HepG2 (cell line): Measurements from ENCODE around the gene RBM15B. TPM values are rescaled to one million over a fixed set of nuclear protein-coding genes. Genes with fewer than 3 reads are reported as not detected.
A peak's percentile ranks its signal among the peaks of the same experiment; 100 is the strongest.

ENCODE experiments used
- DR1 ChIP-seq: sonication (generic); formaldehyde crosslinking; IDR thresholded peaks from 2 replicates; pipeline ENCODE4 v1.8.0; 2021; ENCODE audit warnings: mild to moderate bottlenecking, missing genetic modification reagents, inconsistent platforms
- HOXA3 ChIP-seq: sonication (generic); formaldehyde crosslinking; IDR thresholded peaks from 2 replicates; pipeline ENCODE4 v1.5.0; 2020; ENCODE audit warnings: missing genetic modification reagents
- NR0B2 ChIP-seq: sonication (generic); formaldehyde crosslinking; IDR thresholded peaks from 2 replicates; pipeline ENCODE4 v1.4.0; 2020; ENCODE audit warnings: mild to moderate bottlenecking, missing genetic modification reagents
- STAT6 ChIP-seq: sonication (generic); formaldehyde crosslinking; IDR thresholded peaks from 2 replicates; pipeline ENCODE4 v1.4.0; 2020; ENCODE audit warnings: missing genetic modification reagents, mild to moderate bottlenecking, borderline replicate concordance
- SUZ12 ChIP-seq: fragments of 150-350 bp; IDR thresholded peaks from 2 replicates; pipeline ENCODE4 v1.6.1; 2014; ENCODE audit warnings: low read depth, low read length
- UBTF ChIP-seq: sonication (generic); formaldehyde crosslinking; IDR thresholded peaks from 2 replicates; pipeline ENCODE4 v1.4.0; 2020; ENCODE audit warnings: mild to moderate bottlenecking, missing genetic modification reagents
- ZBTB42 ChIP-seq: sonication (generic); formaldehyde crosslinking; IDR thresholded peaks from 2 replicates; pipeline ENCODE4 v1.5.0; 2020; ENCODE audit warnings: mild to moderate bottlenecking, missing genetic modification reagents
- ZBTB44 ChIP-seq: sonication (generic); formaldehyde crosslinking; IDR thresholded peaks from 2 replicates; pipeline ENCODE4 v1.4.0; 2020; ENCODE audit warnings: missing genetic modification reagents
- ZBTB49 ChIP-seq: sonication (generic); formaldehyde crosslinking; IDR thresholded peaks from 2 replicates; pipeline ENCODE4 v1.4.0; 2020; ENCODE audit warnings: missing genetic modification reagents, borderline replicate concordance
- ZNF205 ChIP-seq: IDR thresholded peaks from 2 replicates; pipeline ENCODE4 v1.6.1; 2018; ENCODE audit warnings: missing biosample characterization, missing genetic modification reagents
- ZNF605 ChIP-seq: sonication (generic); formaldehyde crosslinking; IDR thresholded peaks from 2 replicates; pipeline ENCODE4 v1.8.0; 2022; ENCODE audit warnings: mild to moderate bottlenecking, missing genetic modification reagents
- ZNF670 ChIP-seq: sonication (generic); formaldehyde crosslinking; IDR thresholded peaks from 2 replicates; pipeline ENCODE4 v1.8.0; 2022; ENCODE audit warnings: mild to moderate bottlenecking, missing genetic modification reagents, borderline replicate concordance
- ZNF672 ChIP-seq: sonication (generic); formaldehyde crosslinking; IDR thresholded peaks from 2 replicates; pipeline ENCODE4 v1.8.1; 2022; ENCODE audit warnings: missing genetic modification reagents
- ZNF691 ChIP-seq: sonication (generic); formaldehyde crosslinking; IDR thresholded peaks from 2 replicates; pipeline ENCODE4 v1.4.0; 2020; ENCODE audit warnings: missing genetic modification reagents, low read depth, mild to moderate bottlenecking, borderline replicate concordance
- ZNF850 ChIP-seq: sonication (generic); formaldehyde crosslinking; conservative IDR thresholded peaks from 2 replicates; pipeline ENCODE4 v1.9.0; 2021; ENCODE audit warnings: mild to moderate bottlenecking, missing genetic modification reagents
- polyA plus RNA-seq, 8 experiments: library from polyadenylated mRNA; depleted of rRNA in 3 of 8; stranded (reverse) in 7 of 8; unstranded in 1 of 8; fragments of >200 nt; fragmentation: Illumina TruSeq in 4 of 8; extraction: Trizol in 4 of 8; gene quantifications; 2 replicates each; pipeline versions ENCODE4 v1.2.1 to v1.2.3, GENCODE V29; 2011 to 2016; ENCODE audit warnings: low read depth in 4 of 8, missing spikeins in 1 of 8, mixed read lengths in 1 of 8; ENCODE audit not compliant: insufficient read depth in 1 of 8
- total RNA-seq, 5 experiments: library from RNA; depleted of rRNA; stranded (reverse); fragments of >200 nt; fragmentation: Illumina TruSeq; extraction: Trizol; gene quantifications; 2 replicates each; pipeline ENCODE4 v1.2.3, GENCODE V29; 2016; ENCODE audit warnings: low read depth in 1 of 5

The RBM15B gene
- total and polyA plus RNA-seq, 2 of the 13 experiments (the other 11 are each of a cell fraction or from before 2014, with no cell fraction given) = 8.2 to 19.3 TPM

- TF ChIP-seq ZNF605 (CRISPR knock-in tag) = peak; percentile 13; the same call in 1 of the 2 replicates
- no peak for TF ChIP-seq ZBTB44 (CRISPR knock-in tag)
- no peak for TF ChIP-seq DR1 (CRISPR knock-in tag)
- no peak for TF ChIP-seq ZNF850
- TF ChIP-seq SUZ12 = no peak
- TF ChIP-seq ZBTB42 = peak; percentile 59; the same call in 1 of the 2 replicates
- 0 out of 2 replicates have a peak, but pooled peaks have one; percentile 15 for TF ChIP-seq ZNF691 (CRISPR knock-in tag)
- TF ChIP-seq ZNF672 (CRISPR knock-in tag) = no peak
- TF ChIP-seq ZBTB49 (CRISPR knock-in tag) = no peak
- TF ChIP-seq NR0B2 (CRISPR knock-in tag) = peak; percentile 19; the same call in 1 of the 2 replicates
- no peak for TF ChIP-seq STAT6
- no peak; the same call in none of the 2 replicates for TF ChIP-seq UBTF
- no peak for TF ChIP-seq ZNF205 (CRISPR knock-in tag)
- no peak for TF ChIP-seq ZNF670 (CRISPR knock-in tag)
- TF ChIP-seq HOXA3 = no peak
Observed at GRCh38 chr3:51384055-51384725, 6.9 kb upstream of the RBM15B start (continued).
